NCI-H446 treated with DMSO at 0.1 percent for 48 hours (cell line): ENCODE data around the gene RPGRIP1L.

ENCODE experiments used
- DNase-seq: peaks from one replicate; lab custom pipeline; 2025; lab: John Stamatoyannopoulos, UW

RPGRIP1L gene

DNA sequence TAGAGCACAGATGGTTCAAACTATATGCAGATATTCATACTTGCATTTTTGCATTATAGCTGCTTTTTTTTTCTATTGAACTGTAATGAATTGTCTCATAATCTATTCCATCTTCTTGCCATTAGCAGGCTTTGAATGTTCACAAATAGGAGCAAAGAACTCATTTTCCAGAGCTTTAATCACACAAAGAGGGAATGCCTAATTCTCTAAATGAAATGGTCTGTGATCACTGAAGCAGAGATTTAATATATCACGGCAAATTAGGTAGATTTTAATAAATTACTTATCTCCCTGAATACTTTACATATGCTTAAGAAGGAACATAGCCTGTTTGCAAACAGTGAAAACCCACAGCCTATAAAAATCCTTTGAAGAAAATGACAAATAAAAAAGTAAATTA, 103.0 kb downstream of the RPGRIP1L start:
- DNase-seq = no peak

DNA sequence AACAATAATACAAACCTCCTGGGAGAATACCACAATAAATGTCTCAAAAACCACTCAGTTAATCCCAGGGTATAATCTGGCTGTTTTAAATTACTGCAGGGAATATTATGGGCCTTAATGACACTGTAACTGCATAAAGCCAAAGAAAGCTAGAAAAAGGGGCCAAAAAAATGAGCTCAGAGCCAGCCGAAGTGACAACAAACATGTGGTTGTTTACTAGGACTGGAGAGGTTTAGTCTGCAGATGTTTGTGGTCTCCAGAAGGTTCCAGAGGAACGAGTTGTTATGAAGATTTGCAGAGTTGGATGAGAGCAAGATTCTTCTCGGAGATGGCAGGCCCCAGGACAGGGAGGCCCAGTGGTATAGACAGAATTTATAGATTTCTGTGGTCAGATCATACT, 103.5 kb downstream of the RPGRIP1L start:
- no peak for DNase-seq

DNA sequence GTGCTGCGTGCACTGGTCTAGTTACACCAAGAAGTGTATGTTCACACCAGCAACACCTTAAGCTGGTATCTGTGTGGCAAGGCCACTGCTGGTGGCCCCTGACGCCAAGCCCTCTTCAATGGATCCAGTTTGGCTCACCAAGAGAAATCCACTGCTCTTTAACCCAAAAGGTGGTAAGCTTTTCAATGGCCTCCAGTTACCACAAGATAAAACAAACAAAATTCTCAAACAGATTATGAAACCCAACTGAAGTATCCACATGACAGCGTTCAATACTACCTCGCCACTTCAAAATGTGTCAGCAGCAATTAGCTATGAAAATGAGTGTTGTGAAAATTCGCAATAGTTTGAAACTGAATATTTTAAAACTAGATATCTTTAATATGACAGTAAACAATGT, 104.1 kb downstream of the RPGRIP1L start:
- no peak for DNase-seq

DNA sequence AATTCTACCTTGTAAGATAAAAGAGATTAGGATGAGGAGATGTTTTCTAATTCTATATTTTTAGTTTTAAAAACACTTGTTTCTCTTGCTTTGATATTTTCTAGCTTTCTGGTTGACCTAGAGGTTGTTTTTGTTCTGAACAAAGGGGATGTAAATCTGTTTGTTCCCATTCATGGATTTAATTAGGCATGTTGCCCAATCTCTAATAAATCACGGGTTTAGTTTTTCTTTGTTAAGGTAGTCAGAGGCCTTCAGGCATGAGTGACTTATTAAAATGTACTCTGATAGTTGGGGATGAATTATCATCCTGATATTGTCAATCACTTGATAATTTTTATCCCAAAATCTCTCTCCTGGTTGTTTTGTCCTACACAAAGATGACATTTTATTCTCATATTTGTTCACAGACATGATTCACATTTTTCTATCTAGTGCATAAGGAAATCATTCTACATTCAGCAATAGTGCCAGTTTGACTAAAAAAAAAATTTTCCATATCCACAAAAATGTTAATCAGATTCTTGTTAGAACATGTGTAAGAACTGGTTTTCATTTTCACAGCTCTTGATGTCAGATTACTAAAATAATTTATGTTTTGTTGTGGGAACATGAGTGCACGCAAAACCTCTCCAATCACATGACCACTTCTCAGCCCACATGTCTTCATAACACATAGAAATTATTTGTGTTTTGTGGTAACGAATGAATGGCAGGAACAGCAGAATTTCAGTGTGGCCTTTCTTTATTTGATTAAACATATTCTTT, 105.0 kb downstream of the RPGRIP1L start:
- no peak for DNase-seq

DNA sequence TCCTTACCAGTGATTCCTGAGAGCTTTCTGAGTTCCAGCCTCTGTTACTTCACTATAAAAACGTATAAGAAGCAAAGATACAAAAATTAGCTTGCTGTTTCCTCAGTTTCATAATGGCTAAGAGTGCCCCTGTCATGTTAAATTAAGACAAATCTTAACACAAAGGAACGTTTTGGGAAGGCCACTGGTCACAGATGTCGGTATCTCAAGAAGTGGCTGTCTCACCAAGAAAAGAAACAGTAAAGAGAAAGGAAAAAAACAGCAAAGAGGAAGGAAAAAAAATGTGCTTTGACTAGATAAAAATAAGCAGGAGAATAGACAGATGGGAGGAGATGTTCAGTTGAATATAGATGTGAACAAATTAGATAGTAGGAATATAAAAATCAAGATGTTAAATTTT, 105.9 kb downstream of the RPGRIP1L start:
- no peak for DNase-seq

DNA sequence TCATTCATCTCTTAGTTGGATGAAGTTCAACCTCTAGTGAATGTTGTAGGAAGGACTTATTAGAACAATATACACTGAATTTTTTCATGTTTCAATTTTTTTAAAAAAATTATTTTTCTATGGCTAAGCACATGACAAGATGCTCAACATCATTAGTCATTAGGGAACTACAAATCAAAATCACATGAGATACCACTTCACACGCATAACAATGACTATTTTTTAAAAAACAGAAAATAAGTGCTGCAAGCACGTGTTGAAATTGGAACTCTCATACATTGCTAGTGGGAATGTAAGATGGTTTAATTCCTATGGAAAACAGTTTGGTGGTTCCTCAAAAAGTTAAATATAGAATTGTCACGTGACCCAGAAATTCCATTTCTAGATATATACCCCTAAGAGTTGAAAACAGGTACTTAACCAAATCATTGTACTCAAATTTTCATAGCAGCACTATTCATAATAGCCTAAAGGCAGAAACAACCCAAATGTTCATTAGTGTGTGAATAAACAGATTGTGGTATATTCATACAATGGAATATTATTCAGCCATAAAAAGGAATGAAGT, 115.5 kb downstream of the RPGRIP1L start:
- no peak for DNase-seq

DNA sequence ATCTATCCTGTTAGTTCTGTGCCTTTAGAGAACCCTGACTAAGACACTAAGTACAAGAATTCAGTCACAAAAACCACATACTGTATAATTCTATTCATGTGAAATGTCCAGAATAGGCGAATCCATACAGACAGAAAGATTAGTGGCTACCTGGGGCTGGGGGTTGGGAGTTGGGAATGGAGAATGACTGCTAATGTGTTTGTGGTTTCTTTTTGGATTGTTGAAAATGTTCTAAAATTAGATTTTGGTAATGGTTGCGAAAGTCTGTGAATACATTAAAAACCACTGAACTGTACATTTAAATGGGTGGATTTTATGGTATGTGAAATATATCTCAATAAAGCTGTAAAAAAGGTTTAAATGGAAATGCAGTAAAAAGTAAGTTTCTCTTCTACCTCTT, 120.3 kb downstream of the RPGRIP1L start:
- DNase-seq = no peak

DNA sequence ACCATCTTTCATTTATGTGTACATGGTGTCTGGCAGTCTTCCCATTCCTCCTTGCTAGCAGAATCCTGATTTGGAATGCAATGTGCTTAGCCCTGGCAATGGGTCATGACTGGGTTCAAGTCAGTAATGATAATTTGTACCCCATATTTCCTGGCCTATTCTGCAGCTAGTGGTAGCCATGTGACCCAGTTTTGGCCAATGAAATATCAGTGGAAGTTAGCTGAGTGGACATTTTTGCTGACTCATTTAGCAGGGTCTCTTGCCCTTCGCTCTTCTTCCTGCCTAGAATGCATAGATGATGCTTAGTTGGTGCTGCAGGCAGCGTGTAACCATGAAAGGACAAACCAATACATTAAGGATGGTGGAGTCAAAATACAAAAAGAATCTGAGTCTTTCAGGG, 121.9 kb downstream of the RPGRIP1L start:
- no peak for DNase-seq

DNA sequence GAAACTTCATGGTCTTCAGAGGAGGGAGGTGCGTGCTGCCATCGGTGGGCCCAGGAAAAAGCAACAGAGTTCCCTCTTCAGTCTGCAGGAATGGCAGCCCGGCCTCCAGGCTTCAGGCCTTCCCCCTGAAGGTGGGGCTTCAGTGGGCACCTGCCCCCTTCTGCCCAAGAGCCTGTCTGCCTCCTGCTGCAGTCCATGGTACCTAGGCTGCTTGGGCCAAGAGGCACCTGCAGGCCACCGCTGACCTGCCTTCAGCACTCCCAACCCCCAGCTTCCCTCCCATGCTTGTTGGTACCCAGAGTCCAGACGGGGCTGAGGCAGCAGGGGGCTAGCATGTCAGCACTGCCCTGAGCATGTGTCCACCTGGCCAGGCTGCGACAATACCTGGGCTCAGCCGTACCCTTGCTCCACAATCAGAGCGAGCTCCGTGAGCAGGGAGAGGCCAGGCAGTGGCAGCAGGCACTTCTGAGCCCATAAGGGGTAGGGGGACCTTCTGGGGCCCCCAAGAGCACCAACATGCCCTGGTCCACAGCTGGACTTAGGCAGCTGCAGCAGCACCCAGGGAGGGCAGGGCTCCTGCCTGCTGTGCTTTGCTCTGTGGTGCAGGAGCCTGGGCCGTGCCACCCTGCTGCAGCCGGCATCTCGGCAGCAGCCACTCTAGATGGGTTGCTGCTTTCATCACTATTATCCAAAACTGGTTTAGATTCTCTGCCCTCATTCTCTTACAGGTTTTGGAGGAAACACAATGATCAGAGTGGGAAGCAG, 123.4 kb downstream of the RPGRIP1L start:
- no peak for DNase-seq

DNA sequence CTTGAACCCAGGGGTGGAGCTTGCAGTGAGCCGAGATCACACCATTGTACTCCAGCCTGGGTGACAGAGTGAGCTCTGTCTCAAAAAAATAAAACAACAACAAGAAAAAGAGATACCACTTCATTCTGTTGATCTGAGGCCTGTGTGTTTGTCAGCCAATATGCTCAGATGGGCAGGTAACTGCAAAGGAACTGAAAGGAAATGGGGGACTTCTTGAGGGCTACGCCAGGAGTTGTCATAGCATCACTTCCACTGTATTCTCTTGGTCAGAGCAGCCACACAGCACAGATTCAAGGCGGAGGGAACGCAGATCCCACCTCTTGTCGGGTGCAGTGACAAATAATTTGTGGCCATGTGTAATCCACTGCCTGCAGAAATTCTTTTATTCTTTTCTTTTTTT, 126.8 kb downstream of the RPGRIP1L start:
- DNase-seq = no peak

DNA sequence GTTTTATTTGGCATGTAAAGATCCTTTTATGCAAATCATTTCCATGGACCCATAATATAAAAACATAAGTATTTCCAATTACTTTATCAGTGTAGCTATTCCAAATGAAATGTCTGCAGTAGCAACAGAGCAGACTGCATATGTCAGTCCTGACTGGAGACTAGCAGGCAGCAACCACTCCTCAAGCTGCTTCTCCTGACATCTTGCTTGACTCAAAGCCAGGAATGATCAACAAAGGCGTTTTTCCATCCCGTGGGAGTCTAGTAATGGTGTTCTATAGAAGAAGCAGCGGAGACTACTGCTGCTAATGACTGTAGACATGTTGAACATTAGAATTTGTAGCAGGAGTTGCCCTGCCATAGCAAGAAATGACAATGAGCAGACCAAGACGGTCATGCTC, 127.4 kb downstream of the RPGRIP1L start:
- no peak for DNase-seq

DNA sequence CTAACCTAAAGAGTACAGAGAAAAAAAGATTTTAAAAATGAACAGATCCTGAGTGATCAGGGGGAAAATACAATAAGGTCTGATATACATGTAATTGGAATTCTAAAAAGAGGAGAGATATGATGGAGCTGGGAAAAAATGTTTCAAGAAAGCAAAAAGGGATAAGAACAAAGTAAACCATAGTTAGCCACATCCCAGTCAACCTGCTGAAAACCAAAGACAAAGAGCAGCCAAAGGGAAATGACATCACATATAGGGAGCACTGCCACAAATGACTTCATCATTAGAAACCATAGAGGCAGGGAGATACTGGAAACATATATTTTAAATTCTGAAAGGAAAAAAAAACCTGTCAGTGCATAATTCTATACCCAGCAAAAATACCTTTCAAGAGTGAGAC, 131.9 kb downstream of the RPGRIP1L start:
- no peak for DNase-seq

DNA sequence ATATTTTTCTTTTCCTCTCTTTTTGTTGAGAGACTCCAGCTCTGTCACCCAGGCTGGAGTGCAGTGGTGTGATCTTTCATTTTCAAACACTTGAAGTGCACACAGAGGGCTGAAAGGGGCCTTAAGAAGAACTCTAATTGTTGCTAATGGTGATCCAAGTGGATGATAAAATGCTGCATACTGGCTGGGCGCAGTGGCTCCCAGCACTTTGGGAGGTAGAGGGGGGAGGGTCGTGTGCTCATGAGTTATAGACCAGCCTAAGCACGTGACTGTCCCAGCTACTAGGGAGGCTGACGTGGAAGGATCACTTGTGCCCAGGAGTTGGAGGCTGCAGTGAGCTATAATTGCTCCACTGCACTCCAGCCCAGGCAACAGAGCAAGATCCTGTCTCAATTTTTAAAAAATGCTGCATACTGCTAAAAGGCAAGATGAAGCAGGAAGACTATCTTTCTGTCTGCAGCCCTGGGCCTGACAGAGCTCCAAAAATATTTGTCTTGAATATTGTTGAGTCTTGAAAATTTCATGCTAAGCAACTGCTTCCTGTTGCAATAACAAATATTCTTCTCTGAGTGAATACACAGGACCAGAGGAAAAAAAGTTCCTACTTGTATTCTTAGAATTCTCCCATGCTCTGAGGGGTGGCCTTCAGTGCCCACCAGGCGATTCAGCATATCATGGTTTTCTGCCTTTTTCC, 137.0 kb downstream of the RPGRIP1L start:
- DNase-seq = no peak

DNA sequence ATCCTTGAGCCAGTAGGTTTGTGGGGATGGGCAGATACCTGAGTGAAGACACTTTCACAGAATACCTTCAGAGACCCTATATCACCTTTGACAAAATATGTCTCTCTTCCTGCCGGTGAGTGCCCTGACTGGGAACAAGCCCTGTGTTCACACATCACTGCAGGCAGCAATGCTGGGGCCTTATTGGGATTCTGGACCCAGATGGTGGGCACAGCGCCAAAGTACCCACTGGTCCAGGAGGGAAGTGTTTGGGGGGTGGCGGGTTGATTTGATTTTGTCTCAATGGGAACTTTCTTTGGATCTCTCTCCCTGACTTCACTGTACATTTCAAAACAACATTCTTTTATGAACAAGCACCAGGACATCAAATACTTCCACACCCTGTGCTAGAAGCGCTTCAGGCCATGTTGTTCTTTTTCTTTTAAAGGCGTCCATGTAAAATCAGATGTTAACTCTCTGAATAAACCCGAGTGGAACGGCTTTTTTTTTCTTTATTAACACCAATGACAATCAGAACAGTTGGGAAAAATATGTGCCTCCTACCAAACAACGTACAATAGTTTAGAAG, 138.3 kb downstream of the RPGRIP1L start:
- peak; percentile 1 for DNase-seq

DNA sequence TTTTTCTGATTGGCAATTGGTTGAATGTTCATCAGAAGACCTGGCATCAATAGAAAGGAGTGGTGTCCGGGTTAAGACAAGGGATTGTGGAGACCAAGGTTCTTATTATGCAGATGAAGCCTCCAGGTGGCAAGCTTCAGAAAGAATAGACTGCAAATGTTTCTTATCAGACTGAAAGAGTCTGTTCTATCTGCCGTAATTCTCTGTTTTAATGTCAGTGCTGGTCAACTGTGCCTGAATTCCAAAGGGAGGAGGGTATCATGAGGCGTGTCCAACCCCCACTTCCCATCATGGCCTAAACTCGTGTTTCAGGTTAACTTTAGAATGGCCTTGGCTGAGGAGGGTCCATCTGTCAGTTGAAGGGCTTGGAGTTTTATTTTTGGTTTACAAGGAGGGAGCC, 140.2 kb downstream of the RPGRIP1L start:
- DNase-seq = no peak

DNA sequence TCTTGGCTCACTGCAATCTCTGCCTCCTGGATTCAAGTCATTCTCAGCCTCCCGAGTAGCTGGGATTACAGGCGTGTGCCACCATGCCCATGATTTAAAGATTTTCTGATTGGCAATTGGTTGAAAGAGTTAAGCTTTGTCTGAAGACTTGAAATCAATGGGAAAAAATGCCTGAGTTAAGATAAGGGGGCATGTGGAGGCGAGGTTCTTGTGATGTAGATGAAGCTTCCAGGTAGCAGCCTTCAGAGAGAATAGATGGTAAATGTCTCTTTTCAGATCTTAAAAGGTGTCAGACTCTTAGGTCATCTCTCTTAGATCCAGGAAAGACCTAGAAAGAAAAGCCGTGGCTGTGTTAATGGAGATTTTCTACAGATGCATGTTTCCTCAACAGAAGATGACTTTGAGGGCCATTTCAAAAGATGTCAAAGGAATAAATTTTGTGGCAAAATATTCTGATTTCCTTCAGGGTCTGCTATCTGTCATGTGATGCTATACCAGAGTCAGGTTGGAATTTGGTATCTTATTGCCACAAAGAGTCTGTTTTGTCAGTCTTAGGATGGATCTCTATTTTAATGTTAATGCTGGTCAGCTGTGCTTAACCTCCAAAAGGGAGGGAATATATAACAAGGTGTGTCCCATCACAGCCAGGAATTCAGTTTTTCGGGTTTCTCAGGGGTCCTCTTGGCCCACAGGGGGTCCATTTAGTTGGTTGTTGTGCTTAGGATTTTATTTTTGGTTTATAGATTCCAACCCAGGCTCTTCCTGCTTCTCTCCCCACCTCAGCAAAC, 142.4 kb downstream of the RPGRIP1L start:
- no peak for DNase-seq

DNA sequence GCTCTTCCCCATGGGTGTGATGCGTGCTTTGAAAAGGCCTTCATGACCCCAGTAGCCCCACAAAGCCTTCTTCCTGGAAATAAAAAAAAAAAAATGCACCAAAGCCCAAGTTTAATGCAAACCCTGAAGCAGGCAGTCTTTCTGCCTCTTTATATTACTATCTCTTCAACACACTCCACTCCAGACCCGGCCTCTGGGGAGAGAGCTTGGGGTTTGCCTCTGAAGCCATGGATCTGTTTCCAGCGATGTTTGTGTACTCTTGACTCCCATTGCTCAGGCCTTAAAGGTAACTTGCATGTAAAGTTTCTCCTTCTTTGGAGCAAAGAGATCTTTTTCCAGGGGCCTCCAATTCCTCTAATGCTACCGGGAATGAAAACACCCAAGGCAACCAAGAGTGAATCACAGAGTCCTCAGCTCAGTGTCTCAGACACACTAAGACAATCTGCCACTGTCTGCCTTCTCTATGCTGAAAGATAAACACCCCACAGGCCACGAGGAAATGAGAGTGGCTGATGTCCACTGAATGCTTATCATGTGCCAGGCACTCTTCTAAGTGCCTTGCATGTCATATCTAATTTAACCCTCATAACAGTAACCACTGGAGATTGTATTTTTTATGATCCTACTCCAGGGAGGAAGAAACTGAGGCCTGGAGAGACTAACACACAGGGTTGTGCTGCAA, 144.2 kb downstream of the RPGRIP1L start:
- DNase-seq = no peak

DNA sequence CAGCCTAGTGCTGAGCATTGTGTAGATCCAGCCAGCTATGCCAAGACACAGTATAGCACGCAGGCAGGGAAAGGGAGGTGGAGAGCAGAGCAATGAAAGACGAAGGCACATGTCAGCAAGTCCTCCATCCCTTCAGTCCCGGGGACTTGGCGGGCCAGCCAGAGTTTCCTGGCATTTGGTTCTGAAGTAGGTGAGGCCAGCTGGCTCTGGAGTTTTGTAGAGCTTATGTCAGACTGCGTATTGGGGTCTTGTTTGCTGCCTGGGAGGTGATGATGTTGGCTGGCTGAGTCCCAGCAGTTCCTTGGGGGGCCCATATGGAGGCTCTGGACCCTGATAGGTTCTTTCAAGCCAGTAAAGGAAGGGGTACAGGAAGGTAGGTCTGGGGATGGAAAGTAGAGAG, 144.9 kb downstream of the RPGRIP1L start:
- DNase-seq = peak; percentile 33

DNA sequence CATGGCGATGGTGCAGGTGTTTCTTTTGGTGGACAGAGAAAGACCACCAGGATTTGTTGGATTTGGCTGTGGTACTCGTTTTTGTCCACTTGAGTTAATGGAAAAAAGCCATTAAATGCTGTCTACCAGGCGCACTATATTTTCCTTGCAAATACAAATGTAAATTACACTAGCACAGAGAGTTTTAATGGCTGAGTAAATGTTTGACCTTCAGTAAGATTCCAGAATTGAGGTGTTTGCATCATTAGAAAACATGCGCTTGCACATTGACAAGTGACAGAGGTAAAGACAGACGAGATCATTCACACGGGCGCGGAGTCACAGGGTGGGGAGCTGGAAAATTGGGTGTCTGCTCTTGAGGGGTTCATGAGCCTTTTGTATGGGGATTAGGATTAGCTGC, 147.1 kb downstream of the RPGRIP1L start:
- no peak for DNase-seq

DNA sequence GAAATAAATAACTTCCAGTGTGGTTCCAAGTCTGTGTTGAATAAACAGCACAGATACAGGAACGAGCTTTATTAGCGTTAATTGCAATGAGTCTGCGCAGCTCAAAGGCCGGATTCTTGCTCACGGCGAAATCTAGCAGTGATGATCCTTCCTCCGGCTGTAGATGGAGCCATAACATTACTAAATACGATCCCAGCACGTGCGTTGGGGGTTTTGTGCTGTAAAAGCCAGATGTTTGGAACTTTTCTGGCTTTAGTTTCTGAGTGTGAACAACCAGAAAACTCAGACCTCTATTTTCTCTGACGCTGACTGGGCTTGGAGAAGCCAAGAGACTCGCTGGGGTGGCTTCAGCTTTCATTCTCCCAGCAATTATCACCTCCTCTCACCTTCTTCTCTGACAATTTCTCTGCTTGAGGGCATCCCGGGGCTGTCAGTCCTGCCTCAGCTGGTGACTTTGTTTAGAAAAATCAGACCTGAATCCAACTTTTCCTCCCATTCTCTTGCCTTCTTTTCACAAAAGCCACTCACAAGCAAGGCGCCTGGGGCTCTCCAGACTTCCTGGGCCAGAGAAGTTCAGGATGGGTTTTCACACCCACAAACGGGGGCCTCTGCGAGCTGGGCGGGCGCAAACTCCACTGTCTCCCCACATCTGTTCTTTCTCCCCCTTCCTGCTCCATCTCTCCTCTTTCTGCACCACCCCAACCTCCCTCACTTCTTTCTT, 153.5 kb downstream of the RPGRIP1L start:
- DNase-seq = peak; percentile 37
